B cell (primary cell): ENCODE data around the gene TYK2.
"Not testable (repeated sequence)": the region's sequence is repeated elsewhere in the genome, so short reads cannot be mapped to it uniquely, and the experiment has no call there.

Source experiments
- CTCF ChIP-seq: fragments of 200-600 bp; IDR thresholded peaks from one replicate; pipeline ENCODE4 v1.8.0; 2022; ENCODE audit warnings: antibody characterized with exemption, mild to moderate bottlenecking
- EZH2 ChIP-seq: IDR thresholded peaks from 2 replicates; pipeline ENCODE4 v1.6.1; 2012; ENCODE audit warnings: borderline replicate concordance, low read depth, mild to moderate bottlenecking, moderate library complexity, low read length; ENCODE audit not compliant: insufficient read depth, poor library complexity, severe bottlenecking

- TF ChIP-seq CTCF, EZH2: not testable (repeated sequence)
These were observed 43.6 kb downstream of the TYK2 start for GRCh38 chr19:10336725-10337124.
